K562 (cell line): ENCODE data around the gene POLRMT.

Experiments
- EP300 ChIP-seq: IDR thresholded peaks from 2 replicates; pipeline ENCODE4 v1.6.1; 2012; ENCODE audit warnings: low read length, improper control_type of control experiment
- EZH2 ChIP-seq: IDR thresholded peaks from 2 replicates; pipeline ENCODE4 v1.6.1; 2012; ENCODE audit warnings: low read depth, mild to moderate bottlenecking, inconsistent platforms, low read length, borderline replicate concordance
- HMGN3 ChIP-seq: IDR thresholded peaks from 2 replicates; pipeline ENCODE4 v1.6.1; 2011; ENCODE audit warnings: borderline replicate concordance, low read depth, mild to moderate bottlenecking, mixed read lengths, low read length; ENCODE audit not compliant: insufficient read length; ENCODE audit errors: extremely low read depth
- IRF2 ChIP-seq: sonication (generic); formaldehyde crosslinking; IDR thresholded peaks from 2 replicates; pipeline ENCODE4 v1.8.1; 2022; ENCODE audit warnings: mild to moderate bottlenecking, missing genetic modification reagents
- JUN ChIP-seq, 2 experiments: sonication (generic) in 1 of 2; formaldehyde crosslinking in 1 of 2; IDR thresholded peaks; 2 replicates each; pipeline versions ENCODE4 v1.6.1 to v1.8.0; 2012 to 2022; ENCODE audit warnings: borderline replicate concordance in 2 of 2, mild to moderate bottlenecking in 2 of 2, improper control_type of control experiment in 1 of 2, low read depth in 1 of 2, low read length in 1 of 2, missing genetic modification reagents in 1 of 2
- KDM1A ChIP-seq, 2 experiments: fragments of 450-650 bp; IDR thresholded peaks; 2 replicates each; pipeline ENCODE4 v1.6.1; 2016; ENCODE audit warnings: mild to moderate bottlenecking in 2 of 2
- MEIS2 ChIP-seq: fragments of 450-650 bp; IDR thresholded peaks from 2 replicates; pipeline ENCODE4 v1.6.1; 2014; ENCODE audit warnings: mild to moderate bottlenecking; ENCODE audit not compliant: partially characterized antibody
- NBN ChIP-seq: fragments of 450-650 bp; IDR thresholded peaks from 2 replicates; pipeline ENCODE4 v1.6.1; 2016; ENCODE audit warnings: low read depth, mild to moderate bottlenecking
- SIN3A ChIP-seq, 2 experiments: fragments of 150-350 bp in 1 of 2; IDR thresholded peaks; 2 replicates each; pipeline ENCODE4 v1.6.1; 2011 to 2016; ENCODE audit warnings: borderline replicate concordance in 2 of 2, low read depth in 2 of 2, low read length in 2 of 2, mild to moderate bottlenecking in 2 of 2, moderate library complexity in 2 of 2; ENCODE audit not compliant: control insufficient read depth in 1 of 2
- SLC30A9 ChIP-seq: fragments of 250-450 bp; sonication (Bioruptor Pico); IDR thresholded peaks from 2 replicates; pipeline ENCODE4 v1.8.0; 2022; ENCODE audit warnings: mild to moderate bottlenecking, moderate library complexity
- TARDBP ChIP-seq: fragments of 450-650 bp; IDR thresholded peaks from 2 replicates; pipeline ENCODE4 v1.6.1; 2016
- TF ChIP-seq, protein P1 (sequence below): sonication (generic); formaldehyde crosslinking; IDR thresholded peaks from 2 replicates; pipeline ENCODE4 v1.9.0; 2022; ENCODE audit warnings: mild to moderate bottlenecking, missing genetic modification reagents

GRCh38 chr19:594265-594870 is 39.0 kb downstream of the POLRMT start:
- no peak for TF ChIP-seq IRF2 (CRISPR knock-in tag)
- no peak for TF ChIP-seq EZH2
- no peak for TF ChIP-seq HMGN3
- TF ChIP-seq JUN (IDR thresholded peaks at IDR 0.05; ENCODE audit: borderline replicate concordance, low read depth, low read length): no peak
- no peak for TF ChIP-seq JUN (CRISPR knock-in tag; IDR thresholded peaks at IDR 0.05; ENCODE audit: borderline replicate concordance)
- TF ChIP-seq, protein P1, sequence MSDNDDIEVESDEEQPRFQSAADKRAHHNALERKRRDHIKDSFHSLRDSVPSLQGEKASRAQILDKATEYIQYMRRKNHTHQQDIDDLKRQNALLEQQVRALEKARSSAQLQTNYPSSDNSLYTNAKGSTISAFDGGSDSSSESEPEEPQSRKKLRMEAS: no peak
- no peak for TF ChIP-seq SIN3A (IDR thresholded peaks at IDR 0.05; ENCODE audit: borderline replicate concordance in 2 of 2, control insufficient read depth in 1 of 2, low read depth in 2 of 2, low read length in 2 of 2)
- TF ChIP-seq NBN: no peak
- TF ChIP-seq EP300: no peak
- no peak for TF ChIP-seq KDM1A (IDR thresholded peaks at IDR 0.05)
- TF ChIP-seq TARDBP: no peak
- no peak for TF ChIP-seq SLC30A9
- no peak for TF ChIP-seq MEIS2
